ENCODE measurements around the gene MASP2. TPM values are rescaled to one million over a fixed set of nuclear protein-coding genes. Genes with fewer than 3 reads are reported as not detected.
"Not testable (repeated sequence)": the region's sequence is repeated elsewhere in the genome, so short reads cannot be mapped to it uniquely, and the experiment has no call there.

MASP2 gene
- total RNA-seq, 1 donor from 2014 or later: not detected

DNA sequence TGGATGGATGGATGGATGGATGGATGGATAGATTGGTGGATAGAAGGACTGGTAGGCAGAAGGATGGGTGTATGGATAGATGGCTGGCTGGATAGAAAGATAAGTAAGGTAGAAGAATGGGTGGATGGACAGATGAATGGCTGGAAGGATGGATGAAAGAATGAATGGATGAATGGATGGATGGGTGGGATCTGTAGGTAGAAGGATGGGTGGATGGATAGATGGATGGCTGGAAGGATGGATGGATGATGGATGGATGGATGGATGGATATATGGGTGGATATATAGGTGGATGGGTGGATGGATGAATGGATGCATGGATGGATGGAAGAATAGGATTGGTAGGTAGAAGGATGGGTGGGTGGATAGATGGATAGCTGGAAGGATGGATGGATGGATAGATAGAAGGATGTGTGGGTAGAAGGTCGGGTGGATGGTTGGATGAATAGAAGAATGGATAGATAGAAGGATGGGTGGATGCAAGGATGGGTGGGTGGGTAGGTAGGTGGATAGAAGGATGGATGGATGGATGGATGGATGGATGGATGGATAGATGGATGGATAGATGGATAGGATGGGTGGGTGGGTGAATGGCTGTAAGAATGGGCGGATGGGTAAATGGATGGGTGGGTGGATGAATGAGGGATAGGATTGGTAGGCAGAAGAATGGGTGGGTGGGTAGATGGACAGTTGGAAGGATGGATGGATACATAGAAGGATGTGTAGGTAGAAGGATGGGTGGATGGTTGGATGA lies 7.5 kb downstream of the MASP2 start:
- DNase-seq (ENCODE audit: extremely low read depth, low read depth, low spot score): no peak

DNA sequence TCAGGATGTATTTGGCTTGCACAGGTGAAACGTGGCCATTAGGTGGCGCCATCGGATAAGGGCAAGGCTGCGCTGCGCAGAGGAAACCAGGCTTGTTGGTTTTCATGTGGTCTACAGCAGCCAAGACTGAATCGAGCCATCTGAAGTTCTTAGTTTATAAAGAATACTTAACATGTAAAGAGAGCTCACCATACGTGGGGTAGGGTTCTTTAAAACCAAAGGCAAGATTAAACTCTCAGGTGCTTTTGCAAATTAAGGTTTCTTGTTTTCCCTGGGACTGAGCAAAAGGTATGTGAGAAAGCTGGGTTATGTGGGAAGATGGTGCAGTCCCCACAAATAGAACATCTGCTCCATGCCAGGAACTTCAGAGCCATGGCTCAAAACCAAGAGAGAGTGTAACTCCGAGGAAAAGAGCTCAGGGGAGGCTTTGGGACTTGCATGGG lies 9.3 kb downstream of the MASP2 start:
- peak; percentile 56 for DNase-seq (ENCODE audit: extremely low read depth, low read depth, low spot score)

DNA sequence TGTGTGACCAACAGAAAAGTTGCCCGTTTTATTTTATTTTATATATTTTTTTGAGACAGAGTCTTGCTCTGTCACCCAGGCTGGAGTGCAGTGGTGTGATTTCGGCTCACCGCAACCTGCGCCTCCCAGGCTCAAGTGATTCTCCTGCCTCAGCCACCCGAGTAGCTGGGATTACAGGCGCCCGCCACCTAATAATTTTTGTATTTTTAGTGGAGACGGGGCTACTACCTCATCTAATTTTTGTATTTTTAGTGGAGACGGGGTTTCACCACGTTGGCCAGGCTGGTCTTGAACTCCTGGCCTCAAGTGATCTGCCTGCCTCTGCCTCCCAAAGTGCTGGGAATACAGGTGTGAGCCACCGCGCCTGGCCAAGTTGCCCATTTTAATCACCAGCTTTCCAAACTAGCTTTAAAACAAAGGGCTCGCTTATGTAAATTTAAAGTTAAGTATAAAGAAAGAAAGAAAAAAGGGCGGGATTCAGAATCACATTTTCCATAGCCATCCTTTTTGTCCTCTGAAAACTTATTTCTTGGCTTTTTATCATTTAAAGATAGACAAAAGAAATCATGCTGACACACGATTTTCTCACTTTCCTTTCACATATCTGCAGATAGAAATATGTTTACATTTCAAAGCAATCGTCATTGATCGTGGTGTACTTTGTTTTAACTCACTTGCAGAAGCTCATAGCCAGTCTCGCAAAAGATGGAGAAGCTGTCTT lies 9.9 kb downstream of the MASP2 start:
- DNase-seq (ENCODE audit: extremely low read depth, low read depth, low spot score): not testable (repeated sequence)

DNA sequence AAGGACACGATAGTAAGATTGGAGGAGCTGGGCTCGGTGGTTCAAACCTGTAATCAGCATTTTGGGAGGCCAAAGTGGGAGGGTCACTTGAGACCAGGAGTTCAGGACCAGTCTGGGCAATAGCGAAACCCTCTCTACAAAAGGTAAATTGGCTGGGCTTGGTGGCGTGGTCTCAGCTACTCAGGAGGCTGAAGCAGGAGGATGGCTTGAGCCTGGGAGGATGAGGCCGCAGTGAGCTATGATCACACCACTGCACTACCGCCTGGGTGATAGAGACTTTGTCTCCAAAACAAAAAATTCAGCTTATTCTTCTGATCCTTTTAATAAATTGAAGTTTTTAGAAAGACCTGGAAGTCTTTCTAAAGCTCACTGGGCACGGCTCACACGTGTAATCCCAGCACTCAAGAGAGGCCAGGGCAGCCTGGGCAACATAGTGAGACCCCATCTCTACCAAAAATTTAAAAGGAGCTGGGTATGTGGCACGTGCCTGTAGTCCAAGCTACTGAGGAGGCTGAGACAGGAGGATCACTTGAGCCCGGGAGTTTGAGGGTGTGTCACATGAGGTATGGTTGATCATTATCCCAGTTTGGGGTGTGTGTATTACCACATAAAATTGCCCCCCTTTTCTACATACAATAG lies 15.3 kb downstream of the MASP2 start:
- no peak for DNase-seq (ENCODE audit: extremely low read depth, low read depth, low spot score)

DNA sequence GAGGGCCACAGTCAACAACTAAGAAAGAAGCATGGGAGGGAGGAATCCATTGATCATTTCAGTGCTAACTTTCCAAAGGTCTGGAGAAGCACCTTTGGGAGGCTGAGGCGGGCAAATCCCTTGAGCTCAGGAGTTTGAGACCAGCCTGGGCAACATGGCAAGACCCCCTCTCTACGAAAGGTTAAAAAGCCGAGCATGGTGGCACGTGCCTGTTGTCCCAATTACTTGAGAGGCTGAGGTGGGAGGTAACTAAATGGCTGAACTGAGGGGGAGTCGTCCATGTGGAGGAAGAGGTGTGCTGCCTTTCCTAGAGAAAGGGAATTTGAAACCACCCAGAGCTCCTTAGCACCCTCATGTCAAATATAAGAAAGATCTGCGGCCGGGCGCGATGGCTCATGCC lies 16.2 kb downstream of the MASP2 start:
- no peak for DNase-seq (ENCODE audit: extremely low read depth, low read depth, low spot score)

DNA sequence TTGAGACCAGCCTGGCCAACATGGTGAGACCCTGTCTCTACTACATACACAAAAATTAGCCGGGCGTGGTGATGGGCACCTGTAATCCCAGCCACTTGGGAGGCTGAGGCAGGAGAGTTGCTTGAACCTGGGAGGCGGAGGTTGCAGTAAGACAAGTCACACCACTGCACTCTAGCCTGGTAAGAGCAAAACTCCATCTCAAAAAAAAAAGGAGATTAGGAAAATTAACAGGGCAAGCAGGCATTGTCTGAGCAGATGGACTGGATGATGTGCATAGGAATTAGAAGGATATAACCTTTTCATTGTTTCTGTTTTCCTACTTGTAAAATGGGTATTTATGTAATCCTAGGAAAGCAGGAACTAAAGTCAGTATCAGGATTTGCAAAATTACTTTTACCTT lies 19.0 kb downstream of the MASP2 start:
- DNase-seq (ENCODE audit: extremely low read depth, low read depth, low spot score): no peak

DNA sequence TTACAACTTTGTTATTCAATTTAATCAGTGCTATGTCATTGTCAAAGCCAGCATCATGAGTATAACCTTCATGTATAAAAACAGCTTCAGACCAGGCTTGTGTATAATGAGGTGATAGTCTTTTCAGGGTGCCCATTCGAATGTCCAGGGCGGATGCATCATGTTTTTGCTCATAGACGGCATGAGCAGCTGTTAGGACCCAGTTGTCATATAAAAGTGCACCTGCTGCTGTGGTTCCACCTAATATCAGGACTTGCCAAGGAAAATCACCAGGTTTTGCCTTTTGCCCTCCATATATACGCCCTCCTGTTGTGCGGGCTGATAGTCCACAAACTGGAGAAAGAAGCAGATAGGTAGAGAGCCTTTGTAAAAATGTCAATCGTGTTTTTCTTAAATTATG lies 19.7 kb downstream of the MASP2 start:
- DNase-seq (ENCODE audit: extremely low read depth, low read depth, low spot score): no peak

DNA sequence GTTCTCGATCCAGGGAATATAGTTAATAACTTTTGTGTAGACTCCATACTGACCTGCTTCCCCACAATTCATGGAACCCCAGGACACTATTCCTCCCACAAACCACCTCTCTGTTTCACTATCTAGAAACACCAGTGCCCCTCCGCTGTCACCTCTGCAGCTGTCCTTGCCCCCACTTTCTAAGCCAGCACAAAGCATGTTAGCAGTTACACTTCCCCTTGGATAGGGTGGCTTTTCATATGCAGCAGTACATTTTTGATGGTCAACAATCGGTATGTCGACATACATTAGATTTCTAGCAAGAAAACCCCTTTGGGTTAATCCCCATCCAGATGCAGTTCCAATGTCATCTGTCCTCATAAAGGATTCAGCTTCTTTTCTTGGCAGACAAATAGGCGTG lies 20.1 kb downstream of the MASP2 start:
- DNase-seq (ENCODE audit: extremely low read depth, low read depth, low spot score): no peak

DNA sequence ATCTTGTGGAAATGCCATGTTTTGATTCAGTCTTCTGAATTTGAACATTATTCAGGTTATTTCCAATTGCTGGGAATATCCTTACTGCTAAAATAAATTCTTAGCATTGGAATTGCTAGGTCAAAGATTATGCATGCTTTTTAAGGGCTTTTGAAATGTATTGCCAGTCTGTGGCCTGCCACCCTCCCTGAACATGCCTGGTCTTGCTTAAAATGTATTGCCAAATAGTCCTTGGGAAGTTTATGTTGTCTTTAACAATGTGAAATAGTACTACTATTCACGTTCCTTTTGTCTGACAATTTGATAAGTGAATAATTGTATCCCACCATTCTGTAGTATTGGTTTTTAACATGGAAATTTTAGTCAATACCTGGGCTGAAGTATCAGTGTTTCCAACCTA lies 21.0 kb downstream of the MASP2 start:
- DNase-seq (ENCODE audit: extremely low read depth, low read depth, low spot score): no peak

DNA sequence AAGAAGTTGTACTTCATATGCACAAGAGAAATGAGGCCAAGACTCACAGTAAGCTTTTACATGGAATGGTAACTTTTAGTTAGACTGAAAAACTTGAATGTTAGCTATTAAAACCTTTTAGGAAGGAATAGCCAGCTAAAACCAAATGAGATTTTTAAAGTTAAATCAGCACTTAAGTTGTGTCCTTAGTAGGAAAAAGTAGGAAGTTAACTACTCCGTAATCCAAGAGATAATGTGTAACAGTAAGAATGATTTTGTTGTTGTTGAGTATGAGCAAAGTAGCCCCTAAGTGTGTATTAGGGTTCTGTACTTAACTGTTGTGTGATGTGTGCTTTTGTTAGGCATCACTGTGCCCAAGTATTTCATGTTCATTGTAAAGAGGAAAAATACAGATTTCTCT lies 21.4 kb downstream of the MASP2 start:
- DNase-seq (ENCODE audit: extremely low read depth, low read depth, low spot score): no peak

DNA sequence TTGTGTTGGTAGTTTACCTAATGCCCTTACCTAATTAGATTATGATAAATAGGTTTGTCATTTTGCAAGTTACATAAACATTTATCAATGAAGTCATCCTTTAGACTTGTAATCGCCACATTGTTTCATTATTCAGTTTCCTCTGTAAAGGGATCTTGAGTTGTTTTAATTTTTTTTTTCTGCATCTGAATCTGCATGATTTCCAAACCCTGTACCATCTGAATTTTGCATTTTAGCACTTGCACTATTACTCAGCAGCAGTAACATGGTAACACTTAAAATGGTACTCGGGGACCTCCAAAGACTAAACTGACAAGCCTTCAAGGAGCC lies 22.2 kb downstream of the MASP2 start:
- no peak for DNase-seq (ENCODE audit: extremely low read depth, low read depth, low spot score)

DNA sequence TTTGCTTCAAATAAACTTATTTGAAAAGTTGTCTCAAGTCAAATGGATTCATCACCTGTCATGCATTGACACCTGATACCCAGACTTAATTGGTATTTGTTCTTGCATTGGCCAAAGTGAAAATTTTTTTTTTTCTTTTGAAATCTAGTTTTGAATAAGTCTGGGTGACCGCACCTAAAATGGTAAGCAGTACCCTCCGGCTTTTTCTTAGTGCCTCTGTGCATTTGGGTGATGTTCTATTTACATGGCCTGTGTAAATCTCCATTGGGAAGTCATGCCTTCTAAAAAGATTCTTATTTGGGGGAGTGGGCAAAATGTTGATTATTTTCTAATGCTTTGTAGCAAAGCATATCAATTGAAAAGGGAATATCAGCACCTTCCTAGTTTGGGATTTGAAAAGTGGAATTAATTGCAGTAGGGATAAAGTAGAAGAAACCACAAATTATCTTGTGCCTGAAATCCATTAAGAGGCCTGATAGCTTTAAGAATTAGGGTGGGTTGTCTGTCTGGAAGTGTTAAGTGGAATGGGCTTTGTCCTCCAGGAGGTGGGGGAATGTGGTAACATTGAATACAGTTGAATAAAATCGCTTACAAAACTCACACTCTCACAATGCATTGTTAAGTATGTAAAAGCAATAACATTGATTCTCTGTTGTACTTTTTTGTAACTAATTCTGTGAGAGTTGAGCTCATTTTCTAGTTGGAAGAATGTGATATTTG lies 22.7 kb downstream of the MASP2 start:
- no peak for DNase-seq (ENCODE audit: extremely low read depth, low read depth, low spot score)

DNA sequence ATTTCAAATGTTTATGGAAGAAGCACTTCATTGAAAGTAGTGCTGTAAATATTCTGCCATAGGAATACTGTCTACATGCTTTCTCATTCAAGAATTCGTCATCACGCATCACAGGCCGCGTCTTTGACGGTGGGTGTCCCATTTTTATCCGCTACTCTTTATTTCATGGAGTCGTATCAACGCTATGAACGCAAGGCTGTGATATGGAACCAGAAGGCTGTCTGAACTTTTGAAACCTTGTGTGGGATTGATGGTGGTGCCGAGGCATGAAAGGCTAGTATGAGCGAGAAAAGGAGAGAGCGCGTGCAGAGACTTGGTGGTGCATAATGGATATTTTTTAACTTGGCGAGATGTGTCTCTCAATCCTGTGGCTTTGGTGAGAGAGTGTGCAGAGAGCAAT lies 23.8 kb downstream of the MASP2 start:
- no peak for DNase-seq (ENCODE audit: extremely low read depth, low read depth, low spot score)

DNA sequence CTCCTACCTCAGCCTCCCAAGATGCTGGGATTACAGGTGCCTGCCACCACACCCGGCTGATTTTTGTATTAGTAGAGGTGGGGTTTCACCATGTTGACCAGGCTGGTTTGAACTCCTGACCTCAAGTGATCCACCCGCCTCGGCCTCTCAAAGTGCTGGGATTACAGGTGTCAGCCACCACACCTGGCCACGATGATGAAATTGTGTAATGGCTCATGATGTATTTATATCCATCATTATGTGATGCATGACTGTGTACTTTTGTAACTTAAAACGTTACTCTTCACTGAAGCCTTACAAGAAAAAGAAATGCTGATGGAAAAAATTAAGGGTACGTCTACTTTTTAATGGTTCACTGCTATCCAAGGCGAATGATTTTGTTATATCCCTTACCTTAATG lies 27.1 kb downstream of the MASP2 start:
- no peak for DNase-seq (ENCODE audit: extremely low read depth, low read depth, low spot score)

DNA sequence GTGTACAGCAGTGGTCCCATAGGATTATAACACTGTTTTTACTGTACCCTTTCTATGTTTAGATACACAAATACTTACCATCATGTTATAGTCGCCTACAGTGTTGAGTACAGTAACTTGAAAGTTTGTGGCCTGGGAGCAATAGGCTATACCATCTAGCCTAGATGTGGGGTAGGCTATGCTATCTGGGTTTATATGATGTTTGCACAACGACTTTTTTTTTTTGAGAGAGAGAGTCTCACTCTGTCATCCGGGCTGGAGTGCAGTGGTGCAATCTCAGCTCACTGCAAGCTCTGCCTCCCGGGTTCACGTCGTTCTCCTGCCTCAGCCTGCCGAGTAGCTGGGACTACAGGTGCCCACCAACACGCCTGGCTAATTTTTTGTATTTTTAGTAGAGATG lies 27.7 kb downstream of the MASP2 start:
- DNase-seq (ENCODE audit: extremely low read depth, low read depth, low spot score): not testable (repeated sequence)

DNA sequence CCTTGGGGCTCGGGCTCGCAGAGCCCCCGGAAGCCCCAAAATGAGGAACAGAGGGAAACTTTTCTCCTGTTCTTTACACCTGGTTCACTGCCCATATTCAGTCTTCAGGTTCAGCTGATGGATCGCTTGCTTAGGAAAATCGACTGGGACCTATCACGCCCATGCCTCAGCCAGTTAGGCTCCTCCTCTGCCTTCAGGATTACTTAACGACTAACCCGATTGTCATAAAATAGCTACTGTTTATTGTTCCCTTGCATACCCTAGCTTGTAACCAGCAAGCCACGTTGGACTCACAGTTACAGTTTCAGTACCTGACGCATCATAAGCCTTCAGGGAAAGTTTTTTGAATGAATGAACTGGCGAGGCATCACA lies 33.9 kb downstream of the MASP2 start:
- DNase-seq (ENCODE audit: extremely low read depth, low read depth, low spot score): no peak

DNA sequence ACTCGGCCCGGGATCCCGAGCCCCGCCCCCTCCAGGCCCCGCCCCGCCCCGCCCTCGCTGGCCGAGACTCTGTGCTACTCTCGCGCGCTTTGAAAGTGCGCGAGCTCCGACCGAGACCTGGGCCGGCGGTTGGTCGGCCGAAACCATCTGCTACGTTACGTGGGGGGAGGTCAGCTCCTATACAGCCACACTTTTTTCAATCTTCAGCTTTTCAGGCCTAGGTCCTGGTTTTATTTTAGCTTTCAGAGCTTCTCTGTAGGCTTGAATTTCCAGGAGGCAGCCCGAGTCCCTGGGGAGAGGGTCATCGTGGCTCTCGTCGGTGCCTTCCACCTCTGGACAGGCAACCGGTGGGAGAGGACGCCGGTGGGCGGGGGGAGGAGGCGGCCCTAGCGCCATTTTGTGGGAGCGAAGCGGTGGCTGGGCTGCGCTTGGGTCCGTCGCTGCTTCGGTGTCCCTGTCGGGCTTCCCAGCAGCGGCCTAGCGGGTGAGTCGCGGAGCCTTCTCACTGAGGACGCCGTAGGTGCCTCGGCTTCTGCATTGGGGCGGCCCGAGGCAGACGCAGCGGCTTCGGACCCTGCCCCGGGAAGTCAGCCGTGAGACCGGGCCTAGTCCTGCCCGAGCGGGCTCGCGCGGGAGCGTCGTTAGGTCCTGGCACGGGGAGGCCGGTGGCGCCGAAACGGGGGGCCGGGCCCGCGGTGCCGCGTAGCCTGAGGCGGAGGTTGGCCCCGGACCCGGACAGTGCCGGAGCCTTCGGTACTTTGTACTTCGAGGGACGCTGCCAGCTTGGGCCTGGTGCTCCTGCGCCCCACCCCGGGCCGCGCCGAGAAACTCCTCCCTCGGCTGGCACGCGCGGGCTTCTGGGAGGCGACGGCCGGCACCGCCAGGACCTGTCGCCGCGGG lies 34.5 kb downstream of the MASP2 start, which contains the start of gene TARDBP:
TSS of gene TARDBP (plus strand) at position 395 of the 900 bp plus-strand sequence. CDS start 1,074 bp downstream, outside the sequence.
- DNase-seq (ENCODE audit: extremely low read depth, low read depth, low spot score): peak; percentile 61

DNA sequence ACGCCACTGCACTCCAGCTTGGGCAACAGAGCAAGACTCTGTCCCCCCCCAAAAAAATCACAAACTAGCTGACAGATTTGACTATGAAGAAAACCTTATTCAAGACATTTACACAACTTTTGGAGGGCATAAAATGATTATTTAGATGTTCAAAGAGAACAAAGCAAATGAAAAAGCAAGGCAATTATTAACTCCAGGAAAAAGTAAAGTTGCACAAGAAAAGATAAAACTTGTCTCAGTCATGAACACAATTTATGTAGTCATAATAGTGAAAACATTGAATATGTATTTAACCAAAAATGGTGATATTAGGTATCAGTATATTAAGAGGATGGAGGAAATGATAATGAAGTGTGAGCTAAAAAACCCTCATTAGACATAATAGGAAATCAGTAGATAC lies 46.5 kb downstream of the MASP2 start:
- DNase-seq (ENCODE audit: extremely low read depth, low read depth, low spot score): no peak

DNA sequence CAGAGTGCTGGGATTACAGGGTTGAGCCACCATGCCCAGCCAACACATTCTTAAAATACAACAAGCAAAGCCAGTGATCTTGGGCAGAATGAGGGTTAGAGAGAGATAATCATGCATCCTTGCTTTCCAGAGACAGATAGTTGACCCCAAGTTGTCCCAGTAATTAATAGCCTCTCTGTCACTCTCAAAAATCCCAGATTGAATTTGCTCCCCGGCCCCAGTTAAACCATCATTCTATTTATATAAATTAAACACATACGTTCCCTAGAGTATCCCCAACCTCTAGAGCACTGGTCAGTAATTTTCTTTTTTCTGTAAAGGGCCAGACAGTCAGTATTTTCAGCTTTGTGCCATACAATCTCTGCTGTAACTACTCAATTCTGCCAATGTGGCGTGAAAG lies 50.9 kb downstream of the MASP2 start:
- DNase-seq (ENCODE audit: extremely low read depth, low read depth, low spot score): no peak

DNA sequence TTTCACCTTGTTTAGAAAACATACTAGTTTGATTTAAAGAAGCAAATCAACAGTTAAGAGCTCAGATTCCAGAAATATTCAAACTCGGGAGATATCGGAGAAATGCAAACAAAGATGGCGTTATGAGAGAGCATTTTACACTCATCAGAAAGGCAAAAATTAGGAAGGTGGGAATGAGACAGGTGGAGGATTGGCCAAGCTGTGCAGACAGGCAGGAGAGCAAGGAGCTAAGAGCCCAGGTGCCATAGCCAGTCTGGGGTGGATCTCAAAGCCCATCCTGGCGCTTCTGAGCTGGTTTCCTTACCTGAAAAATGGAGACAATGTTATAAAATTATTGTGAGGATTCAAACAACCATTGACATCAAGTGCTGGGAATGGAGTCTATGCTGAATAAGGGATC lies 54.2 kb downstream of the MASP2 start:
- no peak for DNase-seq (ENCODE audit: extremely low read depth, low read depth, low spot score)
